Measurements from ENCODE around the gene RPP40.
A peak's percentile ranks its signal among the peaks of the same experiment; 100 is the strongest.

RPP40 gene

GRCh38 chr6:4967301-4968030 lies 36.4 kb downstream of the RPP40 start:
- TF ChIP-seq, protein P1, sequence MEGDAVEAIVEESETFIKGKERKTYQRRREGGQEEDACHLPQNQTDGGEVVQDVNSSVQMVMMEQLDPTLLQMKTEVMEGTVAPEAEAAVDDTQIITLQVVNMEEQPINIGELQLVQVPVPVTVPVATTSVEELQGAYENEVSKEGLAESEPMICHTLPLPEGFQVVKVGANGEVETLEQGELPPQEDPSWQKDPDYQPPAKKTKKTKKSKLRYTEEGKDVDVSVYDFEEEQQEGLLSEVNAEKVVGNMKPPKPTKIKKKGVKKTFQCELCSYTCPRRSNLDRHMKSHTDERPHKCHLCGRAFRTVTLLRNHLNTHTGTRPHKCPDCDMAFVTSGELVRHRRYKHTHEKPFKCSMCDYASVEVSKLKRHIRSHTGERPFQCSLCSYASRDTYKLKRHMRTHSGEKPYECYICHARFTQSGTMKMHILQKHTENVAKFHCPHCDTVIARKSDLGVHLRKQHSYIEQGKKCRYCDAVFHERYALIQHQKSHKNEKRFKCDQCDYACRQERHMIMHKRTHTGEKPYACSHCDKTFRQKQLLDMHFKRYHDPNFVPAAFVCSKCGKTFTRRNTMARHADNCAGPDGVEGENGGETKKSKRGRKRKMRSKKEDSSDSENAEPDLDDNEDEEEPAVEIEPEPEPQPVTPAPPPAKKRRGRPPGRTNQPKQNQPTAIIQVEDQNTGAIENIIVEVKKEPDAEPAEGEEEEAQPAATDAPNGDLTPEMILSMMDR (IDR thresholded peaks at IDR 0.05; ENCODE audit: low read depth, low read length, missing control alignments) = no peak
- in situ Hi-C loops (cut with HindIII; ENCODE audit: low pct_ligation_motif_present, low sequenced_read_pairs) = no loop called here
- DNase-seq = no peak
- H3K27me3 ChIP-seq (replicated peaks) = no peaks in the 10 kb centered on the region
- H3K4me3 ChIP-seq (ENCODE audit: low read depth, low read length) = no peak overlapping the region
- H3K27ac ChIP-seq = no peak overlapping the region
- no peaks in the 10 kb centered on the region for H3K36me3 ChIP-seq (replicated peaks)

DNA sequence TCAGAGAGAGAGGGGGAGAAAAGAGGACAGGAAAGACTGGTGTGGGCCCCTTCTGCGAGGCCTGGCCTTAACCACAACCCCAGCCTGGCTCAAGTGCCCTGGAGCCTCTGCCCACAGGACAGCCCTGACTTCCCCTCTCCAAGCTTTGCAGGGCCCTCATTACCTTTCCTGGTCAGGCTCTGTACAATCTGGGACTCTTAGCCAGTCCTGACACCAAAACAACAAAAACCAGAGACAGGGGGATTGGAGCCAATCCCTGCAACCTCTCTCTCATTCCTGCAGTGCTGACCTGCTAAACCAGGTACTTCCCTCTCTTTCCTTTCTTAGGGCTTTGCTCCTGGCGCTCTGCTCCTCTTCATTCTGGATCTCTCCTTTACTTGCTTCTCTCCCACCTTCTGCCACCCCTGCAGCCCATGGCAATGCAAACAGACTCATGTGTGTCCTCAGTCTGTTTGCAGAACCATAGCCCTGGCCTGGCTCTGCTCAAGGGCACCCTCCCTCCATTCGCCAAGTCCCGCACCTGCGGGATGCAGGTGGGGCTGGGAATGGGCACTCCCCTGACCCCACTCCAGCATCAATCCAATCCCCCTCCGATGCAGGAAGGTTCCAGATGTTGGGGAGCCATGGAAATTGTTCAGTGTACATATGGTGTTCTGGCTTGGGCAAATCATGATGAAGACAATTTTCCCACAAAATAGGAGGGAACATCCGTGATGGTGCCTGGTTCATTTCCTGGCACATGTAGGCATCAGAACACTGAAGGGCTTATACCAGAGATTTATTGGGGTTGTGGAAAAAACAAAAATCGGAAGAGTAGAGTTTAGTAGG lies 38.1 kb downstream of the RPP40 start:
- TF ChIP-seq, protein P1 (IDR thresholded peaks at IDR 0.05; ENCODE audit: low read depth, low read length, missing control alignments) = no peak
- H3K27ac ChIP-seq = no peak overlapping the region
- in situ Hi-C loops (cut with HindIII; ENCODE audit: low pct_ligation_motif_present, low sequenced_read_pairs) = no loop called here

GRCh38 chr6:4964675-4965561 lies 38.9 kb downstream of the RPP40 start:
- no peaks in the 10 kb centered on the region for H3K36me3 ChIP-seq (replicated peaks)
- H3K27me3 ChIP-seq (replicated peaks) = no peaks in the 10 kb centered on the region
- in situ Hi-C loops (cut with HindIII; ENCODE audit: low pct_ligation_motif_present, low sequenced_read_pairs) = no loop called here
- TF ChIP-seq, protein P1 (IDR thresholded peaks at IDR 0.05; ENCODE audit: low read depth, low read length, missing control alignments) = no peak
- no peak overlapping the region for H3K4me3 ChIP-seq (ENCODE audit: low read depth, low read length)
- DNase-seq = no peak
- no peak overlapping the region for H3K27ac ChIP-seq

More for the DNA sequence above, 38.1 kb downstream of the RPP40 start:
- Histone ChIP-seq H3K4me3 (ENCODE audit: low read depth, low read length) (no peak overlapping the region), H3K27me3 (replicated peaks) (no peaks in the 10 kb centered on the region), H3K36me3 (replicated peaks) (no peaks in the 10 kb centered on the region)
- no peak for DNase-seq

- Histone ChIP-seq H3K36me3 (replicated peaks) (no peaks in the 10 kb centered on the region), H3K27ac (no peak overlapping the region), H3K4me3 (ENCODE audit: low read depth, low read length) (no peak overlapping the region), H3K27me3 (replicated peaks) (no peaks in the 10 kb centered on the region)
- in situ Hi-C loops (cut with HindIII; ENCODE audit: low pct_ligation_motif_present, low sequenced_read_pairs) = no loop called here
- DNase-seq = peak; percentile 12
- TF ChIP-seq, protein P1 (IDR thresholded peaks at IDR 0.05; ENCODE audit: low read depth, low read length, missing control alignments) = no peak
These were observed 40.9 kb downstream of the RPP40 start for GRCh38 chr6:4962905-4963304.

- in situ Hi-C loops (cut with HindIII; ENCODE audit: low pct_ligation_motif_present, low sequenced_read_pairs) = no loop called here
- H3K4me3 ChIP-seq (ENCODE audit: low read depth, low read length) = no peak overlapping the region
- no peaks in the 10 kb centered on the region for H3K27me3 ChIP-seq (replicated peaks)
- H3K27ac ChIP-seq = no peak overlapping the region
- no peak for DNase-seq
- no peaks in the 10 kb centered on the region for H3K36me3 ChIP-seq (replicated peaks)
- TF ChIP-seq, protein P1 (IDR thresholded peaks at IDR 0.05; ENCODE audit: low read depth, low read length, missing control alignments) = no peak
These were observed 42.3 kb downstream of the RPP40 start for GRCh38 chr6:4961322-4962168.

Data from brain microvascular endothelial cell (primary cell).